ENCODE measurements around the gene CD302. TPM values are rescaled to one million over a fixed set of nuclear protein-coding genes. Genes with fewer than 3 reads are reported as not detected.

The CD302 gene, protein sequence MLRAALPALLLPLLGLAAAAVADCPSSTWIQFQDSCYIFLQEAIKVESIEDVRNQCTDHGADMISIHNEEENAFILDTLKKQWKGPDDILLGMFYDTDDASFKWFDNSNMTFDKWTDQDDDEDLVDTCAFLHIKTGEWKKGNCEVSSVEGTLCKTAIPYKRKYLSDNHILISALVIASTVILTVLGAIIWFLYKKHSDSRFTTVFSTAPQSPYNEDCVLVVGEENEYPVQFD
- total RNA-seq: 5.2 and 11.1 TPM in 2 replicates

DNA sequence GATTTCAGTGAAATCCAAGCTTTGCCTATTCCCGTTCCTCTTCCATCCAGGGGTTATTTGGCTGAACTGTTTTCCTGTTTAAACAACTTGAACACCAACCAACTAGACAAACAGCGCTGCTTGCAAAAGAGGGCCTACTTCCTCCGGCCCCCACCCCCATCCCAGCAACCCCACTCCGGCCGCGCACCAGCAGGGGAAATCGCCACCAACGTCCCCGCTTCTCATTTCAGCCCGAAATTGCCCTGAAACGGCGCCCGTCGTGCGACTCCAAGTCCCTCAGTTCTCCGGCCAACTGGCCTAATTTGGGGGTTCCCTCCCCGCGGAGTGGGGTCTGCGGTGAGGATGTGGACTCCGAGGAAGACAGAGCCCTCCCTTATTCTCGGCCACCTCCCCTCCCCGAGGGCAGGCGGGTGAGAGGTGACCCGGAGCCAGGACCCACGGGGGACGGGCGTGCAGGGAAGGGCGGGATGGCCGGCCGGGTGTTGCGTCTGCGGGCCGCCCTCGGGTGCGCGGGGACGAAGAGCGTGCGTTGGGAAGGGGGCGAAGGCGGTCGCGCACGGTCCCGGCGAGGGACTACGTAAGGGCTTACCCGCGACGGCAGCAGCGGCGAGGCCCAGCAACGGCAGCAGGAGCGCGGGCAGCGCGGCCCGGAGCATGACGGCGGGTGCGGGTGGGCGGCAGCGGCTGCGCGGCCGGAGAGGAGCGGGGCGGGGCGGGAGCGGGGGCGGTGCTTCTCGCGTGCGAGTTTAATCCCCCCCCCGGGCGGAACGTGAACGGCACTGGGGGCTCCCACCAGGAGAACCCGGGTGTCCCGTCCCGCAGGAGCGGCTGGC, at the start of gene CD302:
Gene CD302, minus strand, starts transcription at position 666 of the 833 bp plus-strand sequence. Its CDS starts 10 bp downstream, at position 656.

Other genes with a start within 250 kb of the CD302 start
- 38.6 and 40.1 TPM in 2 replicates for gene BAZ2B, start 181.7 kb downstream of the CD302 start, total RNA-seq
- gene MARCHF7, start 85.7 kb downstream of the CD302 start, total RNA-seq: 108 and 113 TPM in 2 replicates
- 2.6 and 3.6 TPM in 2 replicates for gene LY75, start 106.5 kb upstream of the CD302 start, total RNA-seq